Keratinocyte (primary cell): ENCODE measurements around the gene HMCN2. TPM values are rescaled to one million over a fixed set of nuclear protein-coding genes. Genes with fewer than 3 reads are reported as not detected.
"Not testable (repeated sequence)": the region's sequence is repeated elsewhere in the genome, so short reads cannot be mapped to it uniquely, and the experiment has no call there.

ENCODE experiments used
- DNase-seq: peaks from one replicate; pipeline ENCODE4 v3.0.0-alpha.2; 2011; ENCODE audit warnings: low read depth, missing footprints, low spot score
- FAIRE-seq: peaks from 2 replicates; lab custom pipeline; 2011; peaks lifted over from hg19 to GRCh38; lab: Jason Lieb, UNC
- H2AFZ ChIP-seq: 2 replicates; pipeline ENCODE4 v1.6.0; 2012; ENCODE audit warnings: low read length, control low read depth, inconsistent platforms; ENCODE audit not compliant: control insufficient read depth
- H3K27ac ChIP-seq: 2 replicates; pipeline ENCODE4 v1.5.1; 2011; ENCODE audit warnings: low read length; ENCODE audit not compliant: control insufficient read depth, insufficient read depth
- H3K27me3 ChIP-seq: 3 replicates; pipeline ENCODE4 v1.6.0; 2011; ENCODE audit warnings: low read length; ENCODE audit not compliant: control insufficient read depth, insufficient read depth; ENCODE audit errors: extremely low read depth
- H3K36me3 ChIP-seq, 2 experiments: 2 replicates in 1 of 2; 3 replicates in 1 of 2; pipeline ENCODE4 v1.5.1; 2011; ENCODE audit warnings: low read length in 2 of 2, mild to moderate bottlenecking in 1 of 2; ENCODE audit not compliant: control insufficient read depth in 2 of 2, insufficient read depth in 2 of 2; ENCODE audit errors: extremely low read depth in 1 of 2
- H3K4me1 ChIP-seq: 3 replicates; pipeline ENCODE4 v1.5.1; 2011; ENCODE audit warnings: low read length; ENCODE audit not compliant: control insufficient read depth, insufficient read depth; ENCODE audit errors: extremely low read depth
- H3K4me2 ChIP-seq: 3 replicates; pipeline ENCODE4 v1.6.0; 2011; ENCODE audit warnings: low read depth, low read length; ENCODE audit not compliant: control insufficient read depth, insufficient read depth; ENCODE audit errors: extremely low read depth
- H3K4me3 ChIP-seq, 3 experiments: fragments of 200-600 bp in 1 of 3; sonication (generic) in 1 of 3; 2 replicates in 2 of 3; 3 replicates in 1 of 3; pipeline ENCODE4 v1.5.1; 2011 to 2016; ENCODE audit warnings: low read length in 3 of 3, mild to moderate bottlenecking in 3 of 3, control low read depth in 2 of 3, inconsistent platforms in 1 of 3, low read depth in 1 of 3, mixed read lengths in 1 of 3, mixed run types in 1 of 3, moderate library complexity in 1 of 3; ENCODE audit not compliant: control insufficient read depth in 2 of 3, insufficient read depth in 2 of 3; ENCODE audit errors: extremely low read depth in 1 of 3
- H3K79me2 ChIP-seq: 2 replicates; pipeline ENCODE4 v1.6.0; 2012; ENCODE audit warnings: low read length; ENCODE audit not compliant: control insufficient read depth, insufficient read depth
- H3K9ac ChIP-seq: 3 replicates; pipeline ENCODE4 v1.6.0; 2011; ENCODE audit warnings: low read length; ENCODE audit not compliant: control insufficient read depth, insufficient read depth; ENCODE audit errors: extremely low read depth
- H3K9me1 ChIP-seq: 3 replicates; pipeline ENCODE4 v1.6.0; 2011; ENCODE audit warnings: low read length; ENCODE audit not compliant: control insufficient read depth, insufficient read depth; ENCODE audit errors: extremely low read depth
- H3K9me3 ChIP-seq: 2 replicates; pipeline ENCODE4 v1.5.1; 2012; ENCODE audit warnings: low read depth, low read length; ENCODE audit not compliant: control insufficient read depth
- H4K20me1 ChIP-seq: 3 replicates; pipeline ENCODE4 v1.6.0; 2011; ENCODE audit warnings: low read length; ENCODE audit not compliant: control insufficient read depth, insufficient read depth; ENCODE audit errors: extremely low read depth
- EZH2 ChIP-seq: IDR thresholded peaks from one replicate; pipeline ENCODE4 v1.6.1; 2012; ENCODE audit warnings: inconsistent platforms, mild to moderate bottlenecking, low read length, moderate library complexity
- dilution Hi-C: fragments of 300-500 bp; cut with MboI; formaldehyde crosslinking; loops from one replicate; pipeline ENCODE4 v1.7.0; 2020; ENCODE audit warnings: low sequenced_read_pairs; ENCODE audit not compliant: extremely low pct_ligation_motif_present
- polyA plus RNA-seq, 5 experiments: library from polyadenylated mRNA; depleted of rRNA in 3 of 5; stranded (reverse) in 3 of 5; stranded (forward) in 1 of 5; unstranded in 1 of 5; fragments of >200 nt; gene quantifications; 1 replicate in 1 of 5; 2 replicates in 3 of 5; 3 replicates in 1 of 5; pipeline versions ENCODE4 v1.2.1 to v1.2.3, GENCODE V29; 2011 to 2012; ENCODE audit warnings: missing spikeins in 2 of 5, low read depth in 1 of 5, low replicate concordance in 1 of 5
- TF ChIP-seq, protein P1 (sequence below), 3 experiments: IDR thresholded peaks in 1 of 3; conservative IDR thresholded peaks in 1 of 3; optimal IDR thresholded peaks in 1 of 3; 2 replicates in 2 of 3; 3 replicates in 1 of 3; pipeline versions ENCODE3 to v1.5.1; 2011; ENCODE audit warnings: low read length in 3 of 3, mild to moderate bottlenecking in 3 of 3, moderate library complexity in 2 of 3, control low read depth in 1 of 3, inconsistent platforms in 1 of 3; ENCODE audit not compliant: insufficient read depth in 2 of 3; ENCODE audit errors: extremely low read depth in 1 of 3

Gene HMCN2
- polyA plus RNA-seq, 1 donor (not counting 4 experiments of a cell fraction or from before 2014, with no cell fraction given): not detected

DNA sequence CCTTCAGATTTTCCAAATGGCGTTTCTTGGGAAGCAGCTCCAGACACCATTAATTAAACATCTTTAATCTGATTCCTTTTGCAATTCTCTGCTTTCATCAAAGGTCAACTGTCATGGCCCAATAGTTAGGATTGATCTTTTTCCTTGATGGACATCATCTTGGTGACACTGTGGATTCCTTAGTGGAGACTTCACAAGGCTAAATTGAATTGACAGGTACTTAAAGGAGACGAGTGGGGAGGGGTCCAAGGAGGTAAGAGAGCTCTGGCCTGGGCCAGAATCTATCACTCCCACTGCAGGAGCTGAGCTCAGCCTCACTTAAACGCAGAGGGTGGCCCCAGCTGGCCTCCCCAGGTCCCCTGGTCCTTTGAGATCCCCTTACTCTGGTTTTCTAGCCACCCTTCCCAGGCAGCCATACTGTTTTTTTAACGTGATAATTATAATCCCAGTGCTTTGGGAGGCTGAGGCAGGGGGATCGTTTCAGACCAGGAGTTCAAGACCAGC is 9.9 kb upstream of the HMCN2 start:
- H3K79me2 ChIP-seq: no peaks in the 10 kb centered on the region
- no peak overlapping the region for H3K9ac ChIP-seq
- H3K36me3 ChIP-seq: no peaks in the 10 kb centered on the region
- dilution Hi-C loops: no loop called here
- peaks cover under 1% of the 10 kb centered on the region for H3K27me3 ChIP-seq
- no peaks in the 10 kb centered on the region for H3K9me3 ChIP-seq
- H3K4me3 ChIP-seq: no peak overlapping the region
- peaks cover 10% of the 10 kb centered on the region for H3K4me1 ChIP-seq
- H4K20me1 ChIP-seq: no peaks in the 10 kb centered on the region
- H2AFZ ChIP-seq: no peak overlapping the region
- no peak for FAIRE-seq
- H3K4me2 ChIP-seq: no peak overlapping the region
- TF ChIP-seq, protein P1, sequence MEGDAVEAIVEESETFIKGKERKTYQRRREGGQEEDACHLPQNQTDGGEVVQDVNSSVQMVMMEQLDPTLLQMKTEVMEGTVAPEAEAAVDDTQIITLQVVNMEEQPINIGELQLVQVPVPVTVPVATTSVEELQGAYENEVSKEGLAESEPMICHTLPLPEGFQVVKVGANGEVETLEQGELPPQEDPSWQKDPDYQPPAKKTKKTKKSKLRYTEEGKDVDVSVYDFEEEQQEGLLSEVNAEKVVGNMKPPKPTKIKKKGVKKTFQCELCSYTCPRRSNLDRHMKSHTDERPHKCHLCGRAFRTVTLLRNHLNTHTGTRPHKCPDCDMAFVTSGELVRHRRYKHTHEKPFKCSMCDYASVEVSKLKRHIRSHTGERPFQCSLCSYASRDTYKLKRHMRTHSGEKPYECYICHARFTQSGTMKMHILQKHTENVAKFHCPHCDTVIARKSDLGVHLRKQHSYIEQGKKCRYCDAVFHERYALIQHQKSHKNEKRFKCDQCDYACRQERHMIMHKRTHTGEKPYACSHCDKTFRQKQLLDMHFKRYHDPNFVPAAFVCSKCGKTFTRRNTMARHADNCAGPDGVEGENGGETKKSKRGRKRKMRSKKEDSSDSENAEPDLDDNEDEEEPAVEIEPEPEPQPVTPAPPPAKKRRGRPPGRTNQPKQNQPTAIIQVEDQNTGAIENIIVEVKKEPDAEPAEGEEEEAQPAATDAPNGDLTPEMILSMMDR (optimal IDR thresholded peaks at IDR 0.05 in 1 of 3, IDR thresholded peaks at IDR 0.05 in 1 of 3, conservative IDR thresholded peaks at IDR 0.05 in 1 of 3; ENCODE audit: extremely low read depth in 1 of 3, insufficient read depth in 2 of 3, low read length in 3 of 3): no peak
- no peak for TF ChIP-seq EZH2
- no peak overlapping the region for H3K27ac ChIP-seq
- DNase-seq: no peak
- H3K9me1 ChIP-seq: peaks cover 2% of the 10 kb centered on the region

DNA sequence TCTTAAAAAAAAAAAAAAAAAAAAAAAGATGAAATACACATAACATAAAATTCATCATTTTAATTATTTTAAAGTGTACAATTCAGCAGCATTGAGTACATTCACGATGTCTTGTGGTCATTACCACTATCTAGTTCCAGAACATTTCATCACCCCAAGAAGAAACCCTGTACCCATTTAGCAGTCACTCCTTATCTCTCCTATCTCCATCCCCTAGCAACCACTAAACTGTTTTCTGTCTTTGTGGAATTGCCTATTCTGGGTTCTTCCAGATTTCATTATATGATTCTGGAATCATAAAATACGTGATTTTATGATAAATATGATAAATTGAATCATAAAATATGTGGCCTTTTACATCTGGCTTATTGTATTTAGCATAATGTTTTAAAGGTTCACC is 8.9 kb upstream of the HMCN2 start:
- Histone ChIP-seq H4K20me1 (no peaks in the 10 kb centered on the region), H3K9me1 (peaks cover 2% of the 10 kb centered on the region), H3K9me3 (no peaks in the 10 kb centered on the region), H3K9ac (no peak overlapping the region), H3K4me1 (peaks cover 10% of the 10 kb centered on the region), H2AFZ (no peak overlapping the region), H3K27me3 (peaks cover 11% of the 10 kb centered on the region), H3K4me3 (no peak overlapping the region), H3K27ac (no peak overlapping the region), H3K79me2 (no peaks in the 10 kb centered on the region), H3K36me3 (no peaks in the 10 kb centered on the region), H3K4me2 (no peak overlapping the region)
- FAIRE-seq: no peak
- no peak for DNase-seq
- dilution Hi-C loops: no loop called here
- TF ChIP-seq, protein P1 (optimal IDR thresholded peaks at IDR 0.05 in 1 of 3, IDR thresholded peaks at IDR 0.05 in 1 of 3, conservative IDR thresholded peaks at IDR 0.05 in 1 of 3; ENCODE audit: extremely low read depth in 1 of 3, insufficient read depth in 2 of 3, low read length in 3 of 3): no peak
- no peak for TF ChIP-seq EZH2

DNA sequence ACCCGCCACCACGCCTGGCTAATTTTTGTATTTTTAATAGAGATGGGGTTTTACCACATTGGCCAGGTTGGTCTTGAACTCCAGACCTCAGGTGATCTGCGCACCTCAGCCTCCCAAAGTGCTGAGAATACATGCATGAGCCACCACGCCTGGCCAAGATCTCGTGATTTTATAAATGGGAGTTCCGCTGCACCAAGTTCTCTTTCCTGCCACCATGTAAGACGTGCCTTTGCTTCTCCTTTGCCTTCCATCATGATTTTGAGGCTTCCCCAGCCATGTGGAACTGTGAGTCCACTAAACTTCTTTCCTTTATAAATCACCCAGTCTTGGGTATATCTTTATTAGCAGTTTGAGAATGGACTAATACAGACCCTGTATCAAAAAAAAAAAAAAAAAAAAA is 7.4 kb upstream of the HMCN2 start:
- H3K9me1 ChIP-seq, H3K4me3 ChIP-seq, H3K36me3 ChIP-seq, H3K79me2 ChIP-seq, H4K20me1 ChIP-seq, H3K4me2 ChIP-seq, H3K27ac ChIP-seq, H2AFZ ChIP-seq, DNase-seq, H3K9me3 ChIP-seq, dilution Hi-C loops, H3K9ac ChIP-seq, FAIRE-seq: not testable (repeated sequence)
- Histone ChIP-seq H3K27me3 (peaks cover 22% of the 10 kb centered on the region), H3K4me1 (peaks cover 10% of the 10 kb centered on the region)
